GM18499 (cell line): ENCODE data around the gene SDK1.
"Not testable (repeated sequence)": the region's sequence is repeated elsewhere in the genome, so short reads cannot be mapped to it uniquely, and the experiment has no call there.

ENCODE experiments used
- ATAC-seq: cut with Tn5 transposase; IDR thresholded peaks from one replicate; pipeline ENCODE4 v1.9.1; 2021; ENCODE audit warnings: moderate number of reproducible peaks; ENCODE audit not compliant: insufficient read depth, unreplicated experiment

SDK1 gene

GRCh38 chr7:3928727-3929515 lies 627.9 kb downstream of the SDK1 start:
- no peak for ATAC-seq

GRCh38 chr7:3931843-3932242 lies 630.8 kb downstream of the SDK1 start:
- no peak for ATAC-seq

- no peak for ATAC-seq
Observed at GRCh38 chr7:3937146-3937545, 636.1 kb downstream of the SDK1 start.

DNA sequence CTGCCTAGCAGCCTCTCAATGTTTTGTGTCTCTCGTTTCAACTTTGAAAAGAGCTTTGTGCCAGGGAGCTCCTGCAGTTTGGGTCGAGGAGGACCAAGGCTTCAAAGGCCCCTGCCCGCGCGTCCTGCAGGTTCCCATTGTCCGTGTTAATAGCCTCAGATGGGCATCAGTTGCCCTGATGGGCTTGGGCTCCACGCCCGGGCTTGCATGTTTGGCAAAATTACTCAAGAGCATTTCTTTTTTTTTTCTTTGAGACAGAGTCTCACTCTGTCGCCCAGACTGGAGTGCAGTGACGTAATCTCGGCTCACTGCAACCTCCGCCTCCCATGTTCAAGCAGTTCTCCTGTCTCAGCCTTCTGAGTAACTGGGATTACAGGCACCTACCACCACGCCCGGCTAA lies 636.6 kb downstream of the SDK1 start:
- ATAC-seq: no peak

GRCh38 chr7:3941706-3942105 lies 640.7 kb downstream of the SDK1 start:
- not testable (repeated sequence) for ATAC-seq

DNA sequence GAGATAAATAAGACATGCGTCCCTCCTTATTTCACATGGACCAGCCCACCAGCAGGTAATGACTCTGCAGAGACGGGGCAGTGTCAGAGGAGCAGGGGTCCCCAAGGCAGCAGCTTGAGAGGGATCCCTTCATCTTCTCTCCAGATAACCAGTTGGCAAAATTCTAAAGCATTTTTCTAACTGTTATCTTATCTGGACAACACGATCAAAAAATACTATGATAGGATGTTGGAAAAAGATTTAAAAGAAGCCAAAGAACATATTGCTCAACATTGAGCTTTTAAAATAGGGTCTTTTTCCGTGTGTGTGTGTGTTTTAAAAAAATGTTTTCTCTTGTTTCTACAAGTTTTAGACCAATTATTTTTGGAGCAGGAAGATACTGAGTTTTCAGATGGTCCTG lies 641.2 kb downstream of the SDK1 start:
- ATAC-seq: no peak

GRCh38 chr7:3942816-3943745 lies 642.0 kb downstream of the SDK1 start:
- ATAC-seq: no peak

DNA sequence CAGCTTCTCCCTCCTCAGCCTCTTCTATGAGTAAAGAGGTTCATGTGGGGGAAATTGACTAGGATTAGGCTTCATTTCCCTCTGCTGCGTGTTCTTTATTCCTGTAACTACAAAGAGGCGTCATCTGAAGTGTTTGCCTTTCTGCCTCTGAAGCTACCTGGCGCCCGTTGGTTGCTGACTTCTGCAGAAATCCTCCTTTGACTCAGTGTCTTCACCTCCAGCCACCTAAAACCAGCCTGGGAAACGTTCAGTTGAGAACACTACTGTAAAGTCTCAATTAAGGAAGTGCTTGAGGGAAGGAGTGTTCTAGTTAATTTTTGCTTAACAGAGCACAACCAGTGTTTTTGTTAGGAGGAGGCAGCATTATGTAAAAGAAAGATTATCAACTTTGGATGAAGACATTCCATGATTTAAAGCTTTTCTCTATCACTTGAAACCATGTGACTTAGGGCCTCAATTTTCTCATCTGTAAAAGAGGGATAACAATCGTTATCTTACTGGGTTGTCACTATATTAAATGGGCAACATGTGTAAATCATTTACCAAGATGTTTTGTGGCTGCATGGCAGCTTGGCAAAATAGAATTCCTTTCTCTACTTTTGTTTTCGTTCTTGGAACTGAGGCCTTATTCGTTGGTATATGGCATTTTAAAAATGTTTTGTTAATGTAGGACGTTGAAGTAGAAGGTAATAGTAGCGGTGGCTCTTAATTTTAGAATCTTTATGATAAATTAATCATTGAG lies 642.9 kb downstream of the SDK1 start:
- no peak for ATAC-seq

- ATAC-seq: no peak
Observed at GRCh38 chr7:3949242-3949640, 648.2 kb downstream of the SDK1 start.

GRCh38 chr7:3950249-3950648 lies 649.2 kb downstream of the SDK1 start:
- ATAC-seq: no peak

DNA sequence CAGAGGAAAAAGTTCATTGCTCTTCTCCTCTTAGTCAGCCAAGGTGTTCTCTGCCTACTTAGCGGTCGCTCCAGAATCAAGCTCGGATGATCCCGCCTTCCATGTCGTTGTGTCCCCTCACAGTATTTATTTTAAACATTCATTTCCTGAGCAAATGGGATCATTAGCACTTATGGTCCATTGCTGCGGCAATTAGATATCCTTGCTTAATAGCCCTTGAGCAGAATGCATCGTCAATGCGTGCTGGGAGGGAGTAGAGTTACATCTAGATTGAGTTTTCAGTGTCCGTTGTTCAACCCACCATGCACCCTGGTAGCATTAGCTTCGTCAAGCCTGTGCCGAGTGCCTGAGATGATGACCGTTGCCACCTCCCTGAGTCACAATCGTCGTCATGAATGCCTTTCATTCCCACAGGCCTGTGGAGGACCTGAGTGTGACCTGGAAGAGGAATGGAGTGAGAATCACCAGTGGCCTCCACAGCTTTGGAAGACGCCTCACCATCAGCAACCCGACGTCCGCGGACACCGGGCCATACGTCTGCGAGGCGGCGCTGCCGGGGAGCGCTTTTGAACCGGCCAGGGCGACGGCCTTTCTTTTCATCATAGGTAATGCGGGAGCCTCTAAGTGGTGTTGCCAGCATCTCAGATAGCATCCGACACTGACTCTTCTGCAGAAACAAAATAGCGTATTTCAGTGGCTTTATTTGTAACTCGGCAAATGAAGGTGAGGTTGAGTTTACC lies 650.4 kb downstream of the SDK1 start:
- ATAC-seq: no peak

- ATAC-seq: no peak
Observed at GRCh38 chr7:3953133-3953532, 652.1 kb downstream of the SDK1 start.

DNA sequence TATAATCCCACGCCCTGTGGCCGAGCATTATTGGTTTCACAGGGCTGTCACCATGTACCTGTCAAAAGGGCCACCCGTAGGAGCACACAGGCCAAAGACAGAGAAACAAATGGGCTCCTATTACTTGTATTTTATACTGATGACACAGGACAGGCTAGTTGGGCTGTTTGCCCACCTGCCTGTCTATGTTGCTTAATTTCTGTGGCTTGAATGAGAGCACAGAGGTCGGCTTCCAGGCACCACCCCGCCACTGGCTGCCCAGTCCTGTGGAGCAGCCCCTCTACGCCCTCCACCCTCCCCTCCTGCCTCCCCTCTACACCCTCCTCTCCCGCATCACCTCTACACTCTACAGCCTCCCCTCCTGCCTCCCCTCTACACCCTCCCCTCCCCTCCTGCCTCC lies 652.9 kb downstream of the SDK1 start:
- ATAC-seq: no peak

DNA sequence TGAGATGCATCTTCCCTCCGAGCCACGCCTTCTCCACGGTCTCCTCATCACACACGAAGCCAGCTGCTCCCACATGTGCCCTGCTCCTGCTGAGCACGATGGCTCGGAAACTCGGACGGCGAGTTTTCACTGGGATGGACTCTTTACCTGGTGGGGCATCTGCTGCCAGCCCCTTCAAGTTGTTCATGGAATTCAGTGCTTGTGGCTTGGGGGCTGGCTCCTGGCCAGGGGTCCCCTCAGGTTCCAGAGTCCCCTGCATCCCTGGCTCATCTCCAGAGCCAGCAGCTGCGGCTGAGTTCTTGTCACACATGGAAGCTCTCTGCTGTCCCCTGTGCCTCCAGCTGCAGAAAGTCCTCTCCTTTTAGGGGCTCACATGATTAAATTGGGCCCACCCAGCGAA lies 654.0 kb downstream of the SDK1 start:
- no peak for ATAC-seq

DNA sequence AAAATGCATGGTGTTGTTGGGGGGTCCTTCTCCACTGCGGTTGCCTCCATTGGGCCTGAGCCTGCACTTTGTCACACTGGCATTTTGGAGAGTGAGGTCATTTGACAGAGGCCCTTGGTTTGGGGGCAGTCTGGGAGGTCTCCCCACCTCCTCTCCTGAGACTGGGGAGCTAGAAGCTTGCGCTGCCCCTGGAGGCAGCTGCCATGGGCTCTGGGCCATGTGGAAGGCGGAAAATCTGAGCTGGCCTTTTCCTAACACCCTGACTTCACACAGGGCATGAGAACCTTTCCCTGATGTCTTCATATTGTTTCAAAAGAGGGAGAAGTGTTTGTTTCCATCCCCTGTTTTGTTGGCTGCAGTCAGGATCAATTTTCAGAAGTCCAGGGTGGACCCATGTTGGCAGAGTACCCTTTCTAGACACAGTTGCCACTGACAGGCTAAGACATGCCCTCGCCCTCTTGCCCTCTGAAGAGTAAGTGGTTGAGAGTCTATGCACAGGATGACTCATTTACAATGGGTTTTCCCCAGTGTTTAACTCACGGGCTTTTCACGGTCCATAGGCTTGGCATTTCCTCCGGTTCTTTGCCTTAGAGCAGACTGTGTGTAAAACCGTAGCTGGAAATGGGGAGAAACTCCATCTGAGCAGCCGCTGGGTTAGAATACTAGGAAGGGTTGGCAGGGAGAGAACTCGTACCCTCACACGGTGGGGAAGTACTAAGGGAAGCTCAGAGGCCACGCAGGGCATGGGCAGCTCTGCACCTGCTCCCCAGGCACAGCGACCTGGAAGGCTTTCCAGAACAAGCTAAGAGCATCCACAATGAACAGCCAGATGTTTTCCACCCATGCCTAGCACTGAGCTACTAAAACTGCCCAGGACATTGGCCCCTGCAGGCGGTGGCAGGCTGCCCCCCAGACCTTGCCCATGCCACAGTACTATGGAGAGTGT lies 655.0 kb downstream of the SDK1 start:
- ATAC-seq: no peak

GRCh38 chr7:3956949-3957348 lies 655.9 kb downstream of the SDK1 start:
- ATAC-seq: no peak

DNA sequence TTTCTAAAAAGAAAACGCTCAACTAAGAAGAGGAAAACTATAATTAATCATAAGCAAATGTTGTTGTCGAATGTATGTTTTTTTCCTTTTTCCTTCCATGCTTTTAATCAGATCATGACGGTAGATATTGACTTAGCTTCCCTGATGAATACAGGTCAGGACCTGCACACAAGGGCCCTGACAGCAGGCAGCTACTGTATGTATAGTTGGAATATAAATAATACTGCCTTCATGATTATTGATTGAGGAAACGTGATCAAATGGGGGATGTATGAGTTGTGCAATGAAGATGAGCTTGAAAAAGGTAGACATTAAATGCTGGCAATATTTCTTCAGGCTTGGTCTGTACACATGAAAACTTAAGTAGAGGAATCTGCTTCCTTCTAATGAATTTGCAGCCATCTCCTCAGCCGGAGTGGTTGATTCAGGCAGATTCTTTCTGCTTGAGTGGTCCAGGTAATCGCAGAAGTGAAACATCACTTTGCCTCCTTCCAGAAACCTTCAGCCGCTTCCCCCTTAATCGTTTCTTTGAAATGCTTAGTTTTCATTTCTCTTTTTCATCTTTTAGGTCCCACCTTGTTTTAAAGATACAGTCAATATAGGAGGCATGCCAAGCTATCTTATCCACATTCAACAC lies 656.5 kb downstream of the SDK1 start:
- ATAC-seq: no peak

DNA sequence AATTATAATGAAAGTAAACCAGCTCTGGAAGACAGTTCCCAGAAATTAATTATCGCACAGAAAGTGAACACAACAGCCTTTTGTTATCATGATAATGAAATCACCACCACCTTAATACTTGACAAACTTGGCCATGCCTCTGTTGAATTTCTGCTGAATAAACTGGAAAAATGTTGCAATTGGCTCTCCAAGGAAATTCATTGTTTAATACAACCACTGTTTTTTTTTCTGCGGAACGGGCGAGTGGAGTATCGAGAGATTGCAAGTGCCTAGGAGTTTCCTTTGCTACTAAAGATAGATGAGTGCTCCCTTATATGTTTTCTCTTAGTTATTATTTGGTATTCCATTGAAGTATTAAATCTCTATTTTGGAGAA lies 657.0 kb downstream of the SDK1 start:
- ATAC-seq: no peak

- ATAC-seq: no peak
Observed at GRCh38 chr7:3959364-3959763, 658.3 kb downstream of the SDK1 start.
